Epidermal melanocyte (primary cell): ENCODE results near the gene MRAS.

ENCODE experiments used
- DNase-seq: peaks from one replicate; pipeline ENCODE4 v3.0.0; 2011; ENCODE audit warnings: low spot score; ENCODE audit not compliant: insufficient read length

Gene MRAS

GRCh38 chr3:138347960-138348753, at the start of gene MRAS:
Gene MRAS (plus strand): TSS chr3:138348579. CDS start chr3:138372884, 24,305 bp downstream.
- peak; percentile 52 for DNase-seq

GRCh38 chr3:138300647-138301046, 47.7 kb upstream of the MRAS start:
- DNase-seq = no peak

DNA sequence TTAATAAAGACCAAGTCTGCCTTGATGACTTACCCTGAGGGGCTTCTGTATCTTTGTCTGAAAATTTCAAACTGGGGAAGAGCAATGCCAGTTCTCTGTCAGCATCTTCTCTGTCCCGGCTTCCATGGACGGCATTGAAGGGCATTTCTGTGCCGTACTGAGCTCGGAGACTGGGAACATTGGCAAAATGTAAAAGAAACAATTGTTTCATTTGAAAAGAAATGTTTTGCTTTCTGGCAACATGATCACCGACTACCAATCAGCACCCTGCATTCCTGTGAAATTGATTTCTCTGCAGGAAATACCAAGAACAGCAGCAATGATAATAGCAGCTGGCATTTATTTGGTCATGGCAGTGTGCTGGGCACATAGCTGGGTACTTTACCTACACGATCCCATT, 44.9 kb upstream of the MRAS start:
- DNase-seq = no peak

GRCh38 chr3:138307899-138308298, 40.5 kb upstream of the MRAS start:
- DNase-seq = no peak

DNA sequence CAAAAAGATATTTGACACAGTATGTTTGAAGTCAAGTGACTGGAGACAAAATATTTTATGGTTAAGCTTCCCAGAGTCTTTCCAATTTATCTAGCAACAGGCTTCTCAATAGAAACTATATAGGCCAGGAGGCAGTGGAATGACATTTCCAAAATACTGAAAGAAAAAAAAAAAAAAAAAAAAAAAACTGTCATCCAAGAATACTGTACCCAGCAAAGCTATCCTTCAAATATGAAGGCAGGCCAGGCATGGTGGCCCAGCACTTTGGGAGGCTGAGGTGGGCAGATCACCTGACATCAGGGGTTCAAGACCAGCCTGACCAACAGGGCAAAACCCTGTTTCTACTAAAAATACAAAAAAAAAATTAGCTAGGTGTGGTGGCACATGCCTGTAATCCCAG, 39.6 kb upstream of the MRAS start:
- DNase-seq = no peak

GRCh38 chr3:138310494-138310893, 37.9 kb upstream of the MRAS start:
- DNase-seq = no peak

GRCh38 chr3:138314751-138315150, 33.6 kb upstream of the MRAS start:
- DNase-seq = no peak

GRCh38 chr3:138317687-138318086, 30.7 kb upstream of the MRAS start:
- DNase-seq = no peak

DNA sequence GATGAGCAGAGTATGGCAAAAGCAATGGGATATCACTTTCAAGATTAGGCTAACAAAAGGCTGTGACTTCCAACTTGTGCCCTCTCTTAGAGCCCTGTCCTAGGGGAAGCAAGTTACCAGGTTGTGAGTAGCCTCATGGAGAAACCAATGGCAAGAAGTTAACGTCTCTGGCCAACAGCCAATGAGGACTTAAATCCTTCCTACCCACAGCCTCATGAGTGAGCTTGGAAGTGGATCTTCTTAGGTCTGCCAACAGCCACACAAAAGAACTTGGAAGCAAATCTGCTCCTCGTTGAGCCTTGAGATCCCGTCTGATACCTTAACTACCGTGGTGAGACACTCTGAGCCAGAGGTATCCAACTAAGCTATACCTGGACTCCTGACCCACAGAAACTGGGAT, 24.4 kb upstream of the MRAS start:
- no peak for DNase-seq

- no peak for DNase-seq
Measured at GRCh38 chr3:138325990-138326389, 22.4 kb upstream of the MRAS start.

DNA sequence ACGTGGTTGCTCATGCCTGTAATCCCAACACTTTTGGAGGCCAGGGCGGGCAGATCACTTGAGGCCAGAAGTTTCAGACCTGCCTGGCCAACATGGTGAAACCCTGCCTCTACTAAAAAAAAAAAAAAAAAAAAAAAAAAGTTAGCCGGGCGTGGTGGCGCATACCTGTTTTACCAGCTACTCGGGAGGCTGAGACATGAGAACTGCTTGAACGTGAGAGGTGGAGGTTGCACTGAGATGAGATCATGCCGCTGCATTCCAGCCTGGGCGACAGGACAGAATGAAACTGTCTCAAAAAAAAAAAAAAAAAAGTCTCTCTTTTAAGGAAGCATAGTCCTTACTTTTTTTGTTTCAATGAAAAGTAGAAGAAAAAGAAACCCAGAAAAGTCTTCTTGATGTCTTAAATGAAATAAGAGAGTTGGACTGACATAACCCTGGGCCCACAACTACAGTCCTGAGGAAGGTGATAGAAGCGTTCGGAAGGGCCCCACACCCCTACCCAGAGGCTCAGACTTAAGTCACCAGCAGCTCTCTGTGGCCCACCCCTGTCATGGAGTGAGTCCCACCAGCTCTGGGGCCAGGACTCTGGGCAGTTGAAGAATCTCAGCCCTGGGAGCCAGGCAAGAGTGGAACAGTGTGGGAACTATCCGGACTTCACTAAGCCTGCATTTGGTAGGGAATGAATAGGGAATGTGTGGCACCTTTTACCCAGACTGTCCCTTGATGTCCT, 21.3 kb upstream of the MRAS start:
- DNase-seq = no peak

GRCh38 chr3:138327831-138328230, 20.5 kb upstream of the MRAS start:
- DNase-seq = no peak

DNA sequence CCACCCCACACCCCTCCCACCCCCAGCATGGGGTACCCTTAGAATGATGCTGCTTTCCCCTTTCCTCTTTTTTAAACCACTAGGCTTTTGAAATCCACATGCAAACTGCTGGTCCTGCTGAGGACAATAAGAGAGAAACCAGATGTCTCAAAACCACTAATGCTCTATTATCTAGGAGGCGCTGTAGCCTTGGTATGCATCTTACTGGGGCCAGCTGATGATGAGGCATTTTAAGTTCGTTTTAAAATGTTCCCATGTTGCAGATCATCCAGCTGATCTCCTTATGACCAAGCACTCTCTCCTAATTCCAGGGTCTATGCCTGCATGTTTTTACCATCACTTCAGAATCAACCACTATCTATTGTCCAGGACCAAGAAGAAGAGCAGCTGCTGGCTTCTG, 20.0 kb upstream of the MRAS start:
- DNase-seq = peak; percentile 43

GRCh38 chr3:138329127-138329983, 19.0 kb upstream of the MRAS start, which contains the start of gene NME9:
Gene NME9 (minus strand): TSS chr3:138329851. CDS start chr3:138329335, 516 bp downstream.
- DNase-seq = peak; percentile 78

GRCh38 chr3:138329984-138330293, 18.4 kb upstream of the MRAS start:
- no peak for DNase-seq

- no peak for DNase-seq
Measured at GRCh38 chr3:138331143-138331894, 17.1 kb upstream of the MRAS start.

DNA sequence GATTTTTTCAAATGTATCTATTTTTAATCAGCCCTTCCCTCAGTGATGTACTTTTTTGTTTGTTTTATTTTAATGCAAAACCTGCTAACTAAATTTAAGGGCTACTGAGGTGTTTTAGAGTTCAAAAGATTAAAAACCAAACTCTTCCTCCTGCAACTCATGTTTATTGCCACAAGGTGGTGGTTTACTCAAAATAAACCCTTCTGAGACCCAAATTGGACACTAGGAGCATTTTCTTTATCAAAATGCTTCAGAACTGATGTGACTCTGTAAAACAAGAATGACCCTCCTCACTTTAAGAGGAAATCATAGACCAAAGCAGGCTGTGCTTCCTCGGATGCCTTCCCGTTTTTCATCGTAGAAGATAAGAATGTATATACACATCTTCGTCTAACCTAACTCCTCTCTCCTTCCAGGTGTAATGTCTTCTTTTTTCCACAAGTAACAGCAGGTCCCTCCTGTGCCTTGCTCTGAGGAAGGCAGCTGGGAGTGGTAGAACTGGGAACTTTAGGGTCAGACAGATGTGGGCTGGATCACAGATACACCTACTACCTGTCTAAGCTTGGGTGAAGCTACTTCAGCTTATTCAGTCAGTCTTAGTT, 15.8 kb upstream of the MRAS start:
- DNase-seq = peak; percentile 70

DNA sequence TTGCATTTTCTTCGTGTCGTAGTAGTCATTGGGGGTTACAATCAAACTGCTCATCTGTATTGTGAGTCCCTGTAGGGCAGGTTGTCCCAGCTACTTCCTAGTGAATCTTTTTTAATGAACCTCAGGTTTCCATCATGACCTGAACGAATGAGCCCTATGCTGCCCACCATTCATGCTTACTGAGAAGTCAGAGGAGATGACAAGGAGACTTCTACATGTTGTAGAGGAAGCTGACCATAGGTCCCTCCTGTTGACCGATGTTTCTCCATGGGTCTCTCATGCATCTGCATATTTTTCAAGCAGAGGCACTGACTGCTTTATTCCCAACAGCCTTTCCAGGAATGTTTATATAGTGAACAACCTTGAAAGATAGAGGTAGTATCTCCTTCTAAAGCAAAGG, 13.8 kb upstream of the MRAS start:
- DNase-seq = no peak

- DNase-seq = no peak
Measured at GRCh38 chr3:138336454-138336999, 11.9 kb upstream of the MRAS start.

- no peak for DNase-seq
Measured at GRCh38 chr3:138338244-138338643, 10.1 kb upstream of the MRAS start.
